KMS-11 (cell line): ENCODE results near the gene RAD51B.

ENCODE experiments used
- H2AFZ ChIP-seq: fragments of 200-600 bp; sonication (generic); 2 replicates; pipeline ENCODE4 v1.6.1; 2016; ENCODE audit warnings: antibody characterized with exemption, mixed run types, low read depth
- H3K27ac ChIP-seq: fragments of 200-600 bp; sonication (generic); 2 replicates; pipeline ENCODE4 v1.6.1; 2016; ENCODE audit warnings: mild to moderate bottlenecking, mixed run types
- H3K27me3 ChIP-seq: fragments of 200-600 bp; sonication (generic); 2 replicates; pipeline ENCODE4 v1.6.1; 2017; ENCODE audit warnings: mild to moderate bottlenecking, low read depth, mixed run types, moderate library complexity; ENCODE audit not compliant: insufficient read depth
- H3K36me3 ChIP-seq: fragments of 200-600 bp; sonication (generic); 2 replicates; pipeline ENCODE4 v1.6.1; 2017; ENCODE audit warnings: mild to moderate bottlenecking, mixed run types; ENCODE audit not compliant: insufficient read depth
- H3K4me1 ChIP-seq: fragments of 200-600 bp; sonication (generic); 2 replicates; pipeline ENCODE4 v1.6.1; 2016; ENCODE audit warnings: mild to moderate bottlenecking, low read depth, mixed run types; ENCODE audit not compliant: poor library complexity, severe bottlenecking
- H3K4me2 ChIP-seq: fragments of 200-600 bp; sonication (generic); 2 replicates; pipeline ENCODE4 v1.7.0; 2016; ENCODE audit warnings: mild to moderate bottlenecking, mixed run types
- H3K4me3 ChIP-seq: fragments of 200-600 bp; sonication (generic); IDR thresholded peaks from 2 replicates; pipeline ENCODE4 v1.6.1; 2017; ENCODE audit warnings: low read depth, low read length, mixed read lengths; ENCODE audit not compliant: insufficient read depth
- H3K79me2 ChIP-seq: fragments of 200-600 bp; sonication (generic); 2 replicates; pipeline ENCODE4 v1.6.1; 2016; ENCODE audit warnings: low read depth, mixed run types; ENCODE audit not compliant: insufficient read depth
- H3K9ac ChIP-seq: fragments of 200-600 bp; sonication (generic); 2 replicates; pipeline ENCODE4 v1.6.1; 2016; ENCODE audit warnings: mild to moderate bottlenecking, mixed run types
- H4K20me1 ChIP-seq: fragments of 200-600 bp; sonication (generic); 2 replicates; pipeline ENCODE4 v1.6.1; 2016; ENCODE audit warnings: mild to moderate bottlenecking, mixed run types; ENCODE audit not compliant: insufficient read depth
- CTCF ChIP-seq: fragments of 200-600 bp; sonication (generic); conservative IDR thresholded peaks from 2 replicates; pipeline ENCODE4 v1.6.1; 2017; ENCODE audit warnings: low read depth, mild to moderate bottlenecking, antibody characterized with exemption, low read length, moderate library complexity, mixed read lengths

The RAD51B gene

GRCh38 chr14:68034896-68035295, 215.3 kb downstream of the RAD51B start:
- H3K9ac ChIP-seq = no peak overlapping the region
- no peak overlapping the region for H2AFZ ChIP-seq

GRCh38 chr14:68036202-68036601, 216.6 kb downstream of the RAD51B start:
- Histone ChIP-seq H3K4me1 (peaks cover 15% of the 10 kb centered on the region), H3K27ac (no peak overlapping the region)
- no peak for TF ChIP-seq CTCF

More at GRCh38 chr14:68034896-68035295, 215.3 kb downstream of the RAD51B start:
- Histone ChIP-seq H3K4me1 (peaks cover 15% of the 10 kb centered on the region), H3K79me2 (no peaks in the 10 kb centered on the region), H3K4me2 (no peak overlapping the region), H3K27ac (no peak overlapping the region), H3K36me3 (no peaks in the 10 kb centered on the region), H3K27me3 (no peaks in the 10 kb centered on the region), H3K4me3 (no peak overlapping the region), H4K20me1 (no peaks in the 10 kb centered on the region)
- TF ChIP-seq CTCF = no peak

GRCh38 chr14:68039593-68039992, 220.0 kb downstream of the RAD51B start:
- Histone ChIP-seq H3K27ac (no peak overlapping the region), H4K20me1 (no peaks in the 10 kb centered on the region), H3K27me3 (no peaks in the 10 kb centered on the region), H2AFZ (no peak overlapping the region), H3K79me2 (no peaks in the 10 kb centered on the region), H3K9ac (no peak overlapping the region), H3K4me3 (no peak overlapping the region), H3K36me3 (no peaks in the 10 kb centered on the region), H3K4me2 (no peak overlapping the region), H3K4me1 (no peaks in the 10 kb centered on the region)
- TF ChIP-seq CTCF = no peak

More at GRCh38 chr14:68036202-68036601, 216.6 kb downstream of the RAD51B start:
- H3K36me3 ChIP-seq = no peaks in the 10 kb centered on the region
- H3K4me3 ChIP-seq = no peak overlapping the region
- H4K20me1 ChIP-seq = no peaks in the 10 kb centered on the region
- no peak overlapping the region for H3K9ac ChIP-seq
- H3K4me2 ChIP-seq = no peak overlapping the region
- no peaks in the 10 kb centered on the region for H3K27me3 ChIP-seq
- no peak overlapping the region for H2AFZ ChIP-seq
- H3K79me2 ChIP-seq = no peaks in the 10 kb centered on the region

- H3K27me3 ChIP-seq = no peaks in the 10 kb centered on the region
- H4K20me1 ChIP-seq = no peaks in the 10 kb centered on the region
- H3K4me1 ChIP-seq = no peaks in the 10 kb centered on the region
- H3K79me2 ChIP-seq = no peaks in the 10 kb centered on the region
- H3K9ac ChIP-seq = no peak overlapping the region
- H2AFZ ChIP-seq = no peak overlapping the region
- no peak overlapping the region for H3K4me2 ChIP-seq
- no peaks in the 10 kb centered on the region for H3K36me3 ChIP-seq
- no peak overlapping the region for H3K27ac ChIP-seq
- TF ChIP-seq CTCF = no peak
- H3K4me3 ChIP-seq = no peak overlapping the region
These were observed 221.2 kb downstream of the RAD51B start for GRCh38 chr14:68040633-68041369.
